Stimulated activated CD4-positive, alpha-beta T cell treated with anti-CD3 and anti-CD28 coated beads, TNF-alpha, amount 100 ng/mL, for 4 hours (primary cell): Measurements from ENCODE around the gene MED12.
A peak's percentile ranks its signal among the peaks of the same experiment; 100 is the strongest.

Source experiments
- DNase-seq, 3 experiments: peaks; one replicate each; pipeline ENCODE4 v3.0.0-alpha.2; 2020; ENCODE audit warnings: low read depth in 3 of 3

Gene MED12

DNA sequence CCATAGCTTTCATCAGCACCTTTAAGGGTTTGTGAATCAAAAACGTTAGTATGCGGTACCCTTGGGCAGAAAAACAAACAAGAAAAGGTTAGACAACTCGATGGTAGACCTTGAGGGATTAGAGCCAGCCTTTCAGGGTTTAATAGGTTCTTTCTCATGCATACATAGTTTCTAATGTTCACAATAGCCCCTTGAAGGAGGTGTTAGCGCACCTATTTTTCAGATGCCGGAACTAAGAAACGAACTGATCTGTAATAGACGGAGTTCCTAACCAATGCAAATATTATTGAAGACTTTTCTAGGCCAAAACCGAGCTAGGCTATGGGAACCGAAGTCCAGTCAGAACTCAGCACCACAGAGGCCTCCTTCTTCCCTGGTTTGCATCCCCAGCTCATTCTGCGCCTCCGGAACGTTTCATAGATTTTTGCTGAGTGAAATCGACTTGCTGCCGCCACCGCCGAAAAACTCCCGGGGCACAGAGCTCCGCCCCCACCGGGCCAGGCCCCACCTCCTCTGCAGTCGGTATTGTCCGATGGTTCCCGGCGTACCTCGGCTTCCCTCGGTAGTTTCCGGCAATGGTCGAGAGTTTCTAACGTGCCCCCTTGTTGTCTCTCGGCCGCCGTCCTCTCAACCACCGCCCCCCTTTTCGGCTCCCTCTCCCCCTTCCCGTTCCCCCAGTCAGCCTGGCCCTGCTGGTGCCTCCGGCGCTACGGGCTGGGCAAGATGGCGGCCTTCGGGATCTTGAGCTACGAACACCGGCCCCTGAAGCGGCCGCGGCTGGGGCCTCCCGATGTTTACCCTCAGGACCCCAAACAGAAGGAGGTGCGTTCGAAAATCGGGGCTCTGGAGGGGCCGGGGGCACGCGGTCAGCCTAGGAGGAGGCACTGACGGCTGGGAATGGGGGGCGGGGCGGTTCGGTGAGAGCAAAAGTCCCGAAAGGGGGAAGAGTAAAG lies at the start of gene MED12:
Gene MED12 (plus strand): TSS at position 565 of the 953 bp plus-strand sequence. CDS start 159 bp downstream, at position 724.
- DNase-seq: peak; percentile 62 to 64 (median 63)

DNA sequence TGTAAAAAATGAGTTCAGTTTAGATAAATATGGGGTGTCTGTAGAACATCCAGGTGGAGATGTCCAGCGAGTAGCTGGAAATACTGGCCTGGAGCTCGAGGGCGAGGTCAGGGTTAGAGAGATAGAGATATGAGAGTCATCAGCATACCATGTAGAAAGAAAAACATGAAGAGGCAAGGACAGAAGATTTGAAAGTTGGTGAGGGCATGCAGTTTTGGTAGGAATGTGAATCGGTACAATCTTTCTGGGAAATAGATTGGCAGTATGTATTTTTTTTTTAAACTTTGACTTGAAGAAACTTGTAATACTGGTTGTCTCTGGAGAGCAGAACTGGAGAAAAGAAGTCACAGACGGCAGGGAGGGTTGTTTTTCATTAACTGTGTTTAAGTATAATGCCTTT lies 47.9 kb upstream of the MED12 start:
- no peak for DNase-seq

DNA sequence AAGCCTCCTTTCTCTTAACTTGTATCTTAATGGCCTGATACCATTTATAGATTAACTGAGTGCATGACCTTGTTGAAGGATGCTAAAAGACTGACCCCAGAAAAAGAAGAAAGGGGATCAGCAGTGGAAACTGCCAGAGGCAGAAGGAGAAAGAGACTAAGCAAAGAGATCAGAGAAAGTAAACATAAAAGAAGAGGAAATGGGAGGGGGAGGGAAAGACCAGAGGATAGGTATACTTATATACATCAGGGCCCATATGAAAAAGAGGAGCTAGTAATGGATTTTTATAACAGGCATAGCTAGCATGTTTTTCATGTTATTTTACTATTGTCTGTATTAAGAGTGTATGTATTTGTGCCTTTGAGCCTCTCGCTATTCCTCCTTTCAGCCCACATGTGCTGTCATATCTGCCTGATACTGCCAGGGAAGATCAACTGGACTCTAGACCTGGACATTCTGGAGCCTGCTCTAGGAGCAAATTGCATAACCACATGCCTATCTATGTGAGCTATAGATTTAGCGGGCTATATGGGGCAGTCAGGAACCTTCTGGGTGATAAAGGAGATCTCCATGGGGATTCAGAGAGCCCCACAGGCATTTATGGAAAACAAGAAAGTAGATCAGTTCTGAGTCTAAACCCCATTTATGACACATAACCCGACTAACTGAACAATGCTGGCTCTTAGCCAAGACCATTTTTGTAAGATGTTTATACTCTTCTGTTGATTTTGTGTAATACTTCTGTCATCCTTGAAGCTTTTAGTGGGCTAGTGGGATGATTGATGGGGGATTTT lies 36.9 kb upstream of the MED12 start:
- no peak for DNase-seq

DNA sequence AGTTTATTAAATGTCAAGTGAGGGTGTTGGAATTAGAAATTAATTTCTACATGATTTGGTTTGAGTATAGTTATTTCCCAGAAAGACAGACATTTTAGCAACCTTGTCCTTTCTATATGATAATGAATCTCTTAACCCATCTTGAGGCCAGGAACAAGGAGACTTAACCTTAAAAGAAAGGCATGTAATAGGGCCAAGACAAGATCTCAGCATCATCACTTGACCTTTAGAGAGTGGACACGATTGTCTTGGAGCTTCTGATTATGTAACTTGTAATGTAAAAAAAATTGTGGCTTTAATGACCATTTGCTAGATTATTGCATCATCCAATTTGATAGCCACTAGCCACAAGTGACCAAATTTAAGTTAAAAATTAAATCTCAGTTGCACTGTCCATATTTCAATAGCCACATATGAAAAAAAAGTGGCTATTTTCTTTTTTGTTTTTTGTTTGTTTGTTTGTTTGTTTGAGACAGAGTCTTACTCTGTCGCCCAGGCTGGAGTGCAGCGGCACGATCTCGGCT lies 36.2 kb upstream of the MED12 start:
- no peak for DNase-seq

DNA sequence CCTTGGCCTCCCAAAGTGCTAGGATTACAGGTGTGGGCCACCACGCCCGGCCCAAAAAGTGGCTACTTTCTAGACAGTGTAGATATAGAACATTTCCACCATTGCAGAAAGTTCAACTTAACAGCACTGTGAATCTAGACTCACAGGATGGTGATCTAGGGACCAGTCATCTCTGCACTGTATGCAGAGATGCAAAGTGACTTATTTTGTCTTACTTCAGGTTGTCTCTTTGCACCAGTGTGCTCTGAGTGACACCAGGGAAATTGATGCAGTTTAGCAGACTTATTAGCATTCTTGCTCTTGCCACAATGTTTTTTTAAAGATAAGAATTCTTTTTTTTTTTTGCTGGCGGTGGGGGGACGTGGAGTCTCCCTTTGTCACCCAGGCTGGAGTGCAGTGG lies 35.6 kb upstream of the MED12 start:
- no peak for DNase-seq

DNA sequence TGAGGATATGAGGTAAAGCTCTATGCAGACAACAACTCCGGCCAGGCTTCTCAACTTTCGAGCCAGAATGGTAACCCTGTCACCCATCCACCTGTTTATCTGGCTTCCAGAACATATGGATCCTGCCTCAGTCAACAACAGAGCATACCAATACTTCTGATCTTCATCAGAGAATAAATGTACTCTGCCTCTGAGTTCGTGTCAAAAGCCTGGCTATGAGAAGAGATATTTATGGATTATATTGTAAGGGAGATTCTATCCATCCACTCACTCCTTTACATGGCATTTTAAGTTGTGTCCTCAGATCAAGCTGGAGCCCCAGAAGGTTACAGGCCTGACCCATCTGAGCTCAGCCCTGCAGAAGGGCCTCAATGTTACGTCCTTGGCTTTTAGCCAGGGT lies 32.5 kb upstream of the MED12 start:
- no peak for DNase-seq

DNA sequence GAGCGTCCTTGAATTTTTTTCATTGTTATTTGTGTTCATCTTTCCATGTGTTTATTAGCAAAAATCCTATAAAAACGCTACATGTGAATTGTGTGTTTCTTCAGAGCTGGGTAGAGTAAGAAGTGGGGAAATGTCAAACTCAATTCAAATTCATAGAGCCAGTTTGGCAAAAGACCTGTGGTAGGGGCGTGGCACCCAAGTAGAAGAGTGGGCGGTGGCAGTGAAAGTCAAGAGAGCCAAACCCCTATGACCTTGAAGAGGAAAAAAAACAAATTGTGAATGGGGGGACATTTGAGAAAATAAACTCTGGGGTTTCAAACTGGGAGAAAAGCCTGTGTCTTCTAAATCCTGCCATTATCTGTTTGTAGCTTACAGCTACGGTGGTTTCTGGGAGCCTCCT lies 27.1 kb upstream of the MED12 start:
- DNase-seq: no peak

DNA sequence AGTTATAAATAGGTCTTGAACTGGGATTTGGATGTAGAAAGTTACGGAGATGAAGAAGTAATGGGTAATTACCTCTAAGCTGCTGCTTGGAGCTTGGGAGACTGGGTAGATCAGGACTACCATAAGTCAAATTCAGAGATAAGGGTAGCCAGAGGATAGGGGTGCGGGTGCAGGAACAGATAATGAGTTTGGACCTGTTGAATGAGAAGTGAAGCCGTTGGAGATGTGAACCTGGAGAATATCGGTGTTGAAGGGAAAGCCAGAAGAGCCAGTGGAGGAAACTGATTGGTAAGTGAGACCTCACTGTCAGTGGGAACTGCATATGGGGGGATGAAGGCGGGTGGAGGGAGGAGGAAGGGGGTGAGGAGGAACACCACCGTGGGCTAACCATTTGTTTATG lies 23.4 kb upstream of the MED12 start:
- no peak for DNase-seq

DNA sequence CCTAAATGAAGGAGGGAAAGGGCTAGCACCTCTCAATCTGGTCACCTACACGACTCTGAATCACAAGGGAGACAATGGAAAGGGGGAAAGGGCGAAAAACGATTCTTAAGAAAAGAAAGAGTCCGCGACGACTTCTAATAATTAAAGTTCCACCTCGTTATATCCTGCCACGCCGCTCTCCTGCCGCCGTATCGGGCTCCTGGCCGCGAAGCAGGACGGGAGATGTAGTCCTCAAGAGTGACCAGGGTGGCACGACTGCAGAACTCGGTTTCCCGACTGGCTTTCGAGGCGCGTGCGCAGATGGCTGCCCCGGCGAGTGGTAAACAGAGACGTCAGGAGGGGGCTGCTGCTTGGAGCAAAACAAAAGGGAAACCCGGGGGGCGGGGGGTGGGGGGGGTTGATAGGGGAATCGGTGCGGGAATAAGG lies 22.8 kb upstream of the MED12 start, which contains the start of gene FOXO4:
Gene FOXO4 (plus strand): TSS at position 297 of the 426 bp plus-strand sequence. CDS start 678 bp downstream, outside the sequence.
- DNase-seq: peak; percentile 62 to 78 (median 77)

DNA sequence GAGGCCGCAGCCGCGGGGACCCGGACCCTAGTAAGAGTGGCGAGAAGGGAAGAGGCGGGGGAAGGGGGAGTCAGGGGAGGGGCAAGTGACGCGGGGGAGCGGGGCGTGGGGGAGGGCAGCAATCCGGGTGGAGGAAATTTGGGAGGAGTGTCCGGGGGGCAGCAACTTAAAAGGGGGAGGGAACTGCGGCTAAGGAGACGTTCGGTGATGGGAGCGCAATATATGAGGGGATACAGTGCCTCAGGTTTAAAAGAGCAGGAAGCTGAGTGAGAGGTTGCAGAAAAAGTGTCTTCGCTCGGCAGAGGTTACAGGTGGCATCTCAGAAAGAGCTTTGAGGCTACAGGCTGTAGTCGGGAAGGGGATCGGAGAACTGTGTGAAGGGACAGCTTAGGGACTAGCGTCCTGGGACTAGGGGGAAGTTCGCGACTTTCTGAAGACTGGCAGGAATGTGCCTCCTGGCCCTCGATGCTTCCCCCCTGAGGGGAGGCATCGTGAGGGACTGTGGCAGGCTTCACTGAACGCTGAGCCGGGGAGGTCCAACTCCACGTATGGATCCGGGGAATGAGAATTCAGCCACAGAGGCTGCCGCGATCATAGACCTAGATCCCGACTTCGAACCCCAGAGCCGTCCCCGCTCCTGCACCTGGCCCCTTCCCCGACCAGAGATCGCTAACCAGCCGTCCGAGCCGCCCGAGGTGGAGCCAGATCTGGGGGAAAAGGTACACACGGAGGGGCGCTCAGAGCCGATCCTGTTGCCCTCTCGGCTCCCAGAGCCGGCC lies 22.2 kb upstream of the MED12 start:
- DNase-seq: peak in 1 of 3 experiments; percentile 28

DNA sequence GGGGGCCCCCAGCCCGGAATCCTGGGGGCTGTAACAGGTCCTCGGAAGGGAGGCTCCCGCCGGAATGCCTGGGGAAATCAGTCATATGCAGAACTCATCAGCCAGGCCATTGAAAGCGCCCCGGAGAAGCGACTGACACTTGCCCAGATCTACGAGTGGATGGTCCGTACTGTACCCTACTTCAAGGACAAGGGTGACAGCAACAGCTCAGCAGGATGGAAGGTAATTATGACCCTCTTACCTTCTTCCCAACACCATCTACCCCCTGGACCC lies 21.7 kb upstream of the MED12 start:
- no peak for DNase-seq

DNA sequence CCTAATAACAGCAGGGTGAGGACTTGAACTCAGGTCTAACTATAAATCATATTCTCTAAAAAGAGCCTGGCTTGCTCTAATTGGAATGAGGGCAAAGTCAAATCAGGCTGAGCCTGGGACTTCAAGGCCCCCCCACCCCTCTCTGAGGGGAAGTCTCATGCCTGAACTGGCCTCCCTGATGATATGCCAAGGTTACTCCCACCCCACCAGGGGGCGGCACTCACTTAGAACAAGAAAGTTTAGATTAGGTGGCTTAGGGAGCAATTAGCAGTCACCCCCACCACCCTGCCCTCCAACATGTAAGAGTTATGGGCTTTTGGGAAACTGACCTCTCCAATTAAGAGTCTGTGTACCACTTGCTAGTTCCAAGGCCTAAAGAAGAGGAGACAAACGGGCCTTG lies 20.1 kb upstream of the MED12 start:
- peak; percentile 48 to 64 (median 54) for DNase-seq

DNA sequence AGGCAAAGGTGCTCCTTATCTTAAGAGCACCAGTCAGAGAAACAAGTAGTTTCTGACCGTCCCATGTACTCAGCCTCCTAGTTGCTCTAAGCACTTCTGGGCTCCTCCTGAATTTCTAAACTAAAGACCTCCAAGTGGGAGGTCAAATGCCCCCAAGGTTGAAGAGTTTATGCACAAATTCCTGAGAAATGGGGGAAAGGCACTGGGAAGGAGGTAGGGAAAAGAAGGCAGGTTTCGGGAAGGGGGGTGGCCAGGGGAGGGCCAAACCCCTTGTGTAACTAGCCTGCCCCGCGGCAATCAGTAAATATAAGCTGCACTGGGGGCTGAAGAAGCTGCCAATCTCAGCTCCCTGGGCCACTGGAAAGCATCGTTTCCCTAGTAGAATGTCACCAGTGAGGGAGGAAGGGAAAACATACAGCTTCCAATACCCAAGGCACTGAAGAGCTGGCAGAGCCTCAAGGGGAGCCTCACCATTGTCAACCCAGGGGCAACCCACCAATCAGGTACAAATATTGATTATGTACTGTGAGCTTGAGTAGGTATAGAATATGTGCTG lies 19.4 kb upstream of the MED12 start:
- no peak for DNase-seq

DNA sequence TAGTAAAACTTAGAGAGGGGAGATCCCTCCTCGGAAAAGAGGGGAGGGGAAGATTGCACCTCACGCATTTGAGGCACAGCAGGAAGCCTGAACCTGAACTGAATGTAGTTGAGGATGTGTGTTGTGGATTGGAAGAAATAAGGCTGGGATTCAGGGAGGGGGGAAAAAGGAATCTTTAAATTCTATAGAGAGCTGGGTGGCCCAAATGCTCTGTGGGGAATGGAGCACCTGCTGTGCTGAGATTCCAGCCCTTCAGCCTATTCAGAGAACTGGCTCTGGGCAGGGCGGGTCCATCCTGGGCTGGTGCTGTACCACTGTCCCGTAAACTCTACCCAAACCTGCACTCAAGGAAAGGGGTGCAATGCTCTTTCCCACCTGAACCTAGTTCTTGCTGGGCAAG lies 18.7 kb upstream of the MED12 start:
- no peak for DNase-seq

DNA sequence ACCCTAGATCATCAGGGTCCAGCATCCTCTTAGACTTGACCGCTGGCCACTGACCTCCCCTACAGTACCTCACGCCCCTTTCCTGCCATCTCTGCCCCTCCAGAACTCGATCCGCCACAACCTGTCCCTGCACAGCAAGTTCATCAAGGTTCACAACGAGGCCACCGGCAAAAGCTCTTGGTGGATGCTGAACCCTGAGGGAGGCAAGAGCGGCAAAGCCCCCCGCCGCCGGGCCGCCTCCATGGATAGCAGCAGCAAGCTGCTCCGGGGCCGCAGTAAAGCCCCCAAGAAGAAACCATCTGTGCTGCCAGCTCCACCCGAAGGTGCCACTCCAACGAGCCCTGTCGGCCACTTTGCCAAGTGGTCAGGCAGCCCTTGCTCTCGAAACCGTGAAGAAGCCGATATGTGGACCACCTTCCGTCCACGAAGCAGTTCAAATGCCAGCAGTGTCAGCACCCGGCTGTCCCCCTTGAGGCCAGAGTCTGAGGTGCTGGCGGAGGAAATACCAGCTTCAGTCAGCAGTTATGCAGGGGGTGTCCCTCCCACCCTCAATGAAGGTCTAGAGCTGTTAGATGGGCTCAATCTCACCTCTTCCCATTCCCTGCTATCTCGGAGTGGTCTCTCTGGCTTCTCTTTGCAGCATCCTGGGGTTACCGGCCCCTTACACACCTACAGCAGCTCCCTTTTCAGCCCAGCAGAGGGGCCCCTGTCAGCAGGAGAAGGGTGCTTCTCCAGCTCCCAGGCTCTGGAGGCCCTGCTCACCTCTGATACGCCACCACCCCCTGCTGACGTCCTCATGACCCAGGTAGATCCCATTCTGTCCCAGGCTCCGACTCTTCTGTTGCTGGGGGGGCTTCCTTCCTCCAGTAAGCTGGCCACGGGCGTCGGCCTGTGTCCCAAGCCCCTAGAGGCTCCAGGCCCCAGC lies 17.6 kb upstream of the MED12 start:
- no peak for DNase-seq

DNA sequence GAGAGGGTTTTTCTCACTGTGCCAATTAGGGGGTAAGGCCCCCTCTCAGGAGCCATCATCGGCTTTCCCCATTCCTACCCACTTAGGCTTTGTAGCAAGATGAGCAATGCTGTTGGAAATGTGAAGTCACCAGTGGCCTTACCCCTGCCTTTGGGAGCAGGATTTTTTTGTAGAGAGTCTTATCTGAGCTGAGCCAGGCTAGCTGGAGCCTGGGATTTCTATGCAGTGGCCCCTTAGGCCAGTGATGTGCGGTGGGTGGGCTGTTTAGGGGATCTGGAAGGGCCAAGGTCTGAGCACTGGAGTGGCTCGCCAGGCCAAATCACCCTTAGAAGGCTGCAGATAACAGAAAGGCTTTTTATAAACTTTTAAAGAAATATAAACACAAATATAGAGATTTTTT lies 16.1 kb upstream of the MED12 start:
- DNase-seq: no peak

DNA sequence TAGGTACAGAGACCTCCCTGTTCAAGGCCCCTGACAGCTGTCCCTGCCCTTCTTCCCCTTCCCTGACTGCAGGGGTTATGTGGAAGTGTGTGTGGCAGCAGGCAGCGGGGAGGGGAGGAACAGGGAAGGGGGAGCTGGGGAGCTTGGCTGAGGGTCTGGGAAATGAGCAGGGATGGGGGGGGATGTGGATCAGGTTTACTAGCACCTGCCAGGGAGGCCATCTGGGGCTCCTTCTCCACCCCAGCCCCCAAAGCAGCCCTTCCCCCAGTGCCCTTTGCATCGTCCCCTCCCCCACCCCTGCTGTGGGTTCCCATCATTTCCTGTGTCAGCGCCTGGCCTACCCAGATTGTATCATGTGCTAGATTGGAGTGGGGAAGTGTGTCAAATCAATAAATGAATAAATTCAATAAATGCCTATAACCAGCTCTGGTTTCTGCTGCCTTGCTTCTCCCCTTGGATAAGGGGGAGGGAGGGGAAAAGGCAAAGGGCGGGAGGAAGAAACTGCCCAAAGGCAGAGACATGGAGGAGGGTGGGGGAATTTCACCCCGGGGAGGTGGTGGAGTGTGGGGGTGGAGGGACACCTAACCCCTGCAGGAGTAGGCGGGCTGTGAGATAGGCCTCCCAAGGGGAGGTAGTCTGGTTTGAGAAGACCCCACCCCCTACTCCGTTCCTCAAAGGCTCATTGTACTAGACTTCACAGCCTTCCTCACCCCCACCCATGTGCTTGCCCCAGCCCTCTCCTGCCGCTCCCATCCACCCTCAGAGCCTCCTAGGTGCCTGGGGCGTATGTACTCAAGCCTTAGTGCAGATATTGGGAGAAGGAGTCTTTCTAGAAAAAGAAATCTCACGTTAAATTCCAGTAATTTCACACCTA lies 15.0 kb upstream of the MED12 start:
- DNase-seq: peak in 1 of 3 experiments; percentile 39

DNA sequence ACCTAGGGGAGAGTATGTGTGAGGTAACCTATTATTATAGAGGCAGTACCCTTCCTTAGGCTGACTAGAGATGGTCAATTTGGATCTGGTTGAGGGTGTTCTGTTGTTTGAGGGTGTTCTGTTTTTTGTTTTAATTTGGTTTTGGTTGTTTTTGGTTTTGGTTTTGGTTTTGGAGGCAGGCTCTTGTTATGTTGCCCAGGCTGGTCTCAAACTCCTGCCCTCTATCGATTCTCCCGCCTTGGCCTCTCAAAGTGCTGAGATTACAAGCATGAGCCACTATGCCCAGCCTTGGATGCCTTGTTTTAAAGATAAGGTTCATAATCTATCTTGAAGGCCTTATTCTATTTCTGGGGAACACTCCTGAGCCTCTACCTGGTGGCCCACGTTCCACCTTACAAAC lies 12.8 kb upstream of the MED12 start:
- DNase-seq: no peak

DNA sequence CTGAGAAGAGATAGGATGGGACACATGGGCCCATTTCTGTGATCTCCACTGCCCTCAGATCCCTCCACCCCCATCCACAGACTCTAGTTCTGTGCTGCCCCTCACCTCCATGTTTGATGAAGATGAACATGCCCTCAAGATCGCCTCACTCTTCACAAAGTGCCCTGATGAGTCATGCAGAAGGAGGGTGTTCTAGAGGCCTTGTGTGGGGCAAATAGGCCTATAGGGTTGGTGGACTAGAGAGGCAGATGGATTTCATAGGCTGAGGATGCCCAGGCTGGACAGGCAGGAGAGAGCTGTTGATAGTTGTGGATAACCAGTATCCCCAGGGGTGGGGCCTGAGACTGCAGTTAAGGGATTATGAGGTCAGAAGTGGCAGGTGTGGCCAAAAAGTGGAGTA lies 12.0 kb upstream of the MED12 start, which contains the start of gene CXorf65:
Gene CXorf65 (minus strand): TSS at position 314 of the 400 bp plus-strand sequence. CDS start 184 bp downstream, at position 130.
- no peak for DNase-seq
